ENCODE measurements around the gene SPTBN5. TPM values are rescaled to one million over a fixed set of nuclear protein-coding genes. Genes with fewer than 3 reads are reported as not detected.

Gene SPTBN5
- total and polyA plus RNA-seq, 10 of the 15 experiments (the other 5 are each of a cell fraction or from before 2014, with no cell fraction given): under 0.01 to 0.18 (median 0.04) TPM; not detected in 4

GRCh38 chr15:41928637-41929620, 35.1 kb upstream of the SPTBN5 start (continued):
- peak; percentile 42; the same call in 1 of the 2 replicates for TF ChIP-seq BMI1 (IDR thresholded peaks at IDR 0.05; ENCODE audit: borderline replicate concordance)
- peak; percentile 90 for TF ChIP-seq BACH1 (IDR thresholded peaks at IDR 0.05; ENCODE audit: borderline replicate concordance)
- peak; percentile 59; the same call in 1 of the 2 replicates for TF ChIP-seq CREM (IDR thresholded peaks at IDR 0.05; ENCODE audit: low read depth)
- no peak for TF ChIP-seq KDM1A (IDR thresholded peaks at IDR 0.05; ENCODE audit: borderline replicate concordance)
- TF ChIP-seq BCLAF1 (IDR thresholded peaks at IDR 0.05): no peak
- no peak for TF ChIP-seq TARDBP (IDR thresholded peaks at IDR 0.05; ENCODE audit: borderline replicate concordance)
- TF ChIP-seq SUZ12 (IDR thresholded peaks at IDR 0.05; ENCODE audit: unreplicated experiment): no peak
- TF ChIP-seq IKZF2 (IDR thresholded peaks at IDR 0.05): peak; percentile 98
- no peak for TF ChIP-seq JUND (IDR thresholded peaks at IDR 0.05; ENCODE audit: low read depth, low read length)
- no peak for TF ChIP-seq ATF3 (IDR thresholded peaks at IDR 0.05; ENCODE audit: borderline replicate concordance, extremely low read depth, low read depth, low read length)
- TF ChIP-seq CHD4 (IDR thresholded peaks at IDR 0.05): no peak
- TF ChIP-seq IRF4 (IDR thresholded peaks at IDR 0.05; ENCODE audit: low read depth, low read length): peak; percentile 75; the same call in 1 of the 2 replicates
- TF ChIP-seq RAD21 (IDR thresholded peaks at IDR 0.05; ENCODE audit: insufficient read depth, low read depth, low read length): no peak
- TF ChIP-seq RAD51 (IDR thresholded peaks at IDR 0.05): peak; percentile 96
- TF ChIP-seq TCF12 (IDR thresholded peaks at IDR 0.05; ENCODE audit: low read depth, low read length): peak; percentile 60; the same call in 1 of the 2 replicates
- TF ChIP-seq GATAD2B (conservative IDR thresholded peaks at IDR 0.05; ENCODE audit: low read depth): peak; percentile 77; the same call in 1 of the 2 replicates
- TF ChIP-seq YBX1 (IDR thresholded peaks at IDR 0.05): no peak
- TF ChIP-seq, protein P1, sequence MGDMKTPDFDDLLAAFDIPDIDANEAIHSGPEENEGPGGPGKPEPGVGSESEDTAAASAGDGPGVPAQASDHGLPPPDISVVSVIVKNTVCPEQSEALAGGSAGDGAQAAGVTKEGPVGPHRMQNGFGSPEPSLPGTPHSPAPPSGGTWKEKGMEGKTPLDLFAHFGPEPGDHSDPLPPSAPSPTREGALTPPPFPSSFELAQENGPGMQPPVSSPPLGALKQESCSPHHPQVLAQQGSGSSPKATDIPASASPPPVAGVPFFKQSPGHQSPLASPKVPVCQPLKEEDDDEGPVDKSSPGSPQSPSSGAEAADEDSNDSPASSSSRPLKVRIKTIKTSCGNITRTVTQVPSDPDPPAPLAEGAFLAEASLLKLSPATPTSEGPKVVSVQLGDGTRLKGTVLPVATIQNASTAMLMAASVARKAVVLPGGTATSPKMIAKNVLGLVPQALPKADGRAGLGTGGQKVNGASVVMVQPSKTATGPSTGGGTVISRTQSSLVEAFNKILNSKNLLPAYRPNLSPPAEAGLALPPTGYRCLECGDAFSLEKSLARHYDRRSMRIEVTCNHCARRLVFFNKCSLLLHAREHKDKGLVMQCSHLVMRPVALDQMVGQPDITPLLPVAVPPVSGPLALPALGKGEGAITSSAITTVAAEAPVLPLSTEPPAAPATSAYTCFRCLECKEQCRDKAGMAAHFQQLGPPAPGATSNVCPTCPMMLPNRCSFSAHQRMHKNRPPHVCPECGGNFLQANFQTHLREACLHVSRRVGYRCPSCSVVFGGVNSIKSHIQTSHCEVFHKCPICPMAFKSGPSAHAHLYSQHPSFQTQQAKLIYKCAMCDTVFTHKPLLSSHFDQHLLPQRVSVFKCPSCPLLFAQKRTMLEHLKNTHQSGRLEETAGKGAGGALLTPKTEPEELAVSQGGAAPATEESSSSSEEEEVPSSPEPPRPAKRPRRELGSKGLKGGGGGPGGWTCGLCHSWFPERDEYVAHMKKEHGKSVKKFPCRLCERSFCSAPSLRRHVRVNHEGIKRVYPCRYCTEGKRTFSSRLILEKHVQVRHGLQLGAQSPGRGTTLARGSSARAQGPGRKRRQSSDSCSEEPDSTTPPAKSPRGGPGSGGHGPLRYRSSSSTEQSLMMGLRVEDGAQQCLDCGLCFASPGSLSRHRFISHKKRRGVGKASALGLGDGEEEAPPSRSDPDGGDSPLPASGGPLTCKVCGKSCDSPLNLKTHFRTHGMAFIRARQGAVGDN (IDR thresholded peaks at IDR 0.05): peak; percentile 77
- TF ChIP-seq, protein P2, sequence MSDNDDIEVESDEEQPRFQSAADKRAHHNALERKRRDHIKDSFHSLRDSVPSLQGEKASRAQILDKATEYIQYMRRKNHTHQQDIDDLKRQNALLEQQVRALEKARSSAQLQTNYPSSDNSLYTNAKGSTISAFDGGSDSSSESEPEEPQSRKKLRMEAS (IDR thresholded peaks at IDR 0.05; ENCODE audit: low read depth, low read length): peak; percentile 82
- peak; percentile 67 for TF ChIP-seq SMAD1 (IDR thresholded peaks at IDR 0.05; ENCODE audit: low read depth, partially characterized antibody)
- TF ChIP-seq NFXL1 (IDR thresholded peaks at IDR 0.05; ENCODE audit: borderline replicate concordance): no peak

Measured in GM12878 (cell line).